Measurements from ENCODE around the gene NALF2. TPM values are rescaled to one million over a fixed set of nuclear protein-coding genes. Genes with fewer than 3 reads are reported as not detected.

Gene NALF2
- total RNA-seq, 1 experiment from 2014 or later, result 9.7 TPM

DNA sequence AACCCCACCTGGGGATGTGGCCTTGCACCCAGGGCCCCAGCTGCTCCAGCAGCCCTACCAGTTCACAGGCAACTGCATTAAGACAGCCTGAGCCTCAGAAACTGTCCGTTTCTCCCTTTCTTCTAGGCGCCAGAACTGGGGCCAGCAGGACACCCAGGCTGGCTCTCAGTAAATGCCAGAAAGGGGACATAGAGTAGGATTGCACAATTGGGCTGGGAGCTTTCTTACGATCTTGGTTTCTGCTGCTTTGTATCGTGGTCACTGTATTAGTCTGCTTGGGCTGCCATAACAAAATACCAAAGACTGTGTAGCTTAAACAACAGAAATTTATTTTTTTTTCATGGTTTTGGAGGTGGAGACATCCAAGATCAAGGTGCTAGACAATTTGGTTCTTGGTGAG lies 48.4 kb downstream of the NALF2 start:
- H3K4me1 Mint-ChIP-seq, result peaks cover 25% of the 10 kb centered on the region in 2 experiments
- no peaks in the 10 kb centered on the region for H3K27me3 ChIP-seq (ENCODE audit: insufficient read depth, low read length)
- H4K20me1 ChIP-seq (ENCODE audit: control insufficient read depth, insufficient read depth, insufficient read length), result no peaks in the 10 kb centered on the region
- no peak overlapping the region for H3K27ac ChIP-seq (ENCODE audit: insufficient read length, low read depth, low read length)
- no peak overlapping the region for H2AK5ac ChIP-seq (ENCODE audit: insufficient read length, low read length)
- H4K91ac ChIP-seq (ENCODE audit: insufficient read length, low read depth, low read length), result no peak overlapping the region
- no peak overlapping the region for H3K27ac Mint-ChIP-seq
- no peak overlapping the region for H2BK5ac ChIP-seq (ENCODE audit: insufficient read length, low read length)
- peaks cover 3% of the 10 kb centered on the region for H3K27me3 Mint-ChIP-seq (ENCODE audit: low read depth)
- H3K14ac ChIP-seq (ENCODE audit: insufficient read depth, low read length), result no peak overlapping the region
- peaks cover 43% of the 10 kb centered on the region for H3K9me3 ChIP-seq (ENCODE audit: control insufficient read depth, low read depth, low read length)
- H3K56ac ChIP-seq (ENCODE audit: insufficient read length, low read depth, low read length), result no peak overlapping the region
- no peak overlapping the region for H2AFZ ChIP-seq (ENCODE audit: low read length)
- H3K36me3 Mint-ChIP-seq (ENCODE audit: insufficient read depth in 1 of 3, low read depth in 3 of 3), result peaks cover 0 to 10% (median 10%) of the 10 kb centered on the region in 3 experiments; a peak in 5 of 7 replicates
- no peaks in the 10 kb centered on the region; the same call in 1 of the 2 replicates for H3K4me1 ChIP-seq (ENCODE audit: insufficient read depth, low read length)
- no peak overlapping the region for H3K23ac ChIP-seq (ENCODE audit: insufficient read length, low read depth, low read length)
- WGBS (ENCODE audit: extremely low coverage, insufficient read length, low lambda C conversion rate), result no CpG with 5 or more reads among the region's 4 CpGs
- no peak overlapping the region for H2BK120ac ChIP-seq (ENCODE audit: low read depth, low read length, poor library complexity, severe bottlenecking)
- no peak overlapping the region for H2BK20ac ChIP-seq (ENCODE audit: low read depth, low read length, poor library complexity, severe bottlenecking)
- no peak overlapping the region for H2BK12ac ChIP-seq (ENCODE audit: insufficient read length, low read depth, low read length)
- H3K79me1 ChIP-seq (ENCODE audit: insufficient read depth, low read depth, low read length, poor library complexity, severe bottlenecking), result no peaks in the 10 kb centered on the region
- no peaks in the 10 kb centered on the region for H3K79me2 ChIP-seq (ENCODE audit: insufficient read depth, low read length)
- TF ChIP-seq, protein P1, sequence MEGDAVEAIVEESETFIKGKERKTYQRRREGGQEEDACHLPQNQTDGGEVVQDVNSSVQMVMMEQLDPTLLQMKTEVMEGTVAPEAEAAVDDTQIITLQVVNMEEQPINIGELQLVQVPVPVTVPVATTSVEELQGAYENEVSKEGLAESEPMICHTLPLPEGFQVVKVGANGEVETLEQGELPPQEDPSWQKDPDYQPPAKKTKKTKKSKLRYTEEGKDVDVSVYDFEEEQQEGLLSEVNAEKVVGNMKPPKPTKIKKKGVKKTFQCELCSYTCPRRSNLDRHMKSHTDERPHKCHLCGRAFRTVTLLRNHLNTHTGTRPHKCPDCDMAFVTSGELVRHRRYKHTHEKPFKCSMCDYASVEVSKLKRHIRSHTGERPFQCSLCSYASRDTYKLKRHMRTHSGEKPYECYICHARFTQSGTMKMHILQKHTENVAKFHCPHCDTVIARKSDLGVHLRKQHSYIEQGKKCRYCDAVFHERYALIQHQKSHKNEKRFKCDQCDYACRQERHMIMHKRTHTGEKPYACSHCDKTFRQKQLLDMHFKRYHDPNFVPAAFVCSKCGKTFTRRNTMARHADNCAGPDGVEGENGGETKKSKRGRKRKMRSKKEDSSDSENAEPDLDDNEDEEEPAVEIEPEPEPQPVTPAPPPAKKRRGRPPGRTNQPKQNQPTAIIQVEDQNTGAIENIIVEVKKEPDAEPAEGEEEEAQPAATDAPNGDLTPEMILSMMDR (conservative IDR thresholded peaks at IDR 0.05), result no peak
- H3K9ac ChIP-seq (ENCODE audit: extremely low read depth, insufficient read length, low read length), result no peak overlapping the region
- H4K5ac ChIP-seq (ENCODE audit: insufficient read length, low read depth, low read length), result no peak overlapping the region
- H3K4ac ChIP-seq (ENCODE audit: low read depth, low read length), result no peak overlapping the region
- no peak for DNase-seq
- no peak overlapping the region for H3K18ac ChIP-seq (ENCODE audit: insufficient read length, low read depth, low read length)
- H3K23me2 ChIP-seq (ENCODE audit: insufficient read length, low read depth, low read length, poor library complexity, severe bottlenecking), result no peaks in the 10 kb centered on the region
- H3K9me3 Mint-ChIP-seq, result peaks cover 65 to 72% of the 10 kb centered on the region in 2 experiments
- H3K4me3 Mint-ChIP-seq, result no peak overlapping the region
- no peak overlapping the region for H2BK15ac ChIP-seq (ENCODE audit: low read depth, low read length)
- no peak overlapping the region for H4K8ac ChIP-seq (replicated peaks; ENCODE audit: insufficient read length, low read depth, low read length)
- no peak overlapping the region for H3T11ph ChIP-seq (ENCODE audit: low read length)
- H3K4me2 ChIP-seq (ENCODE audit: insufficient read depth, insufficient read length, low read length), result no peak overlapping the region

Other genes starting within 250 kb of the NALF2 start
- gene EDA, start 111.8 kb downstream of the NALF2 start, total RNA-seq (2021), result 7.7 and 8.1 TPM in 2 replicates

All from H9 (cell line).